Fibroblast of villous mesenchyme (primary cell): ENCODE measurements around the gene COX17. TPM values are rescaled to one million over a fixed set of nuclear protein-coding genes. Genes with fewer than 3 reads are reported as not detected.

Experiments used
- DNase-seq: peaks from one replicate; pipeline ENCODE4 v3.0.0-alpha.2; 2010; ENCODE audit warnings: low read depth
- H3K4me3 ChIP-seq: 2 replicates; pipeline ENCODE4 v1.5.1; 2011; ENCODE audit warnings: low read depth, mild to moderate bottlenecking, low read length
- CTCF ChIP-seq: IDR thresholded peaks from 2 replicates; pipeline ENCODE4 v1.5.1; 2012; ENCODE audit warnings: low read depth, mild to moderate bottlenecking, low read length; ENCODE audit not compliant: insufficient read depth
- total RNA-seq: library from RNA; depleted of rRNA; stranded (reverse); fragments of >200 nt; gene quantifications from 2 replicates; pipeline ENCODE4 v1.2.3, GENCODE V29; 2012

Gene COX17
- total RNA-seq, 1 donor: 10.8 TPM

- no peak for TF ChIP-seq CTCF
- no peak overlapping the region for H3K4me3 ChIP-seq
- no peak for DNase-seq
Observed at GRCh38 chr3:119647171-119647570, 30.0 kb downstream of the COX17 start.

DNA sequence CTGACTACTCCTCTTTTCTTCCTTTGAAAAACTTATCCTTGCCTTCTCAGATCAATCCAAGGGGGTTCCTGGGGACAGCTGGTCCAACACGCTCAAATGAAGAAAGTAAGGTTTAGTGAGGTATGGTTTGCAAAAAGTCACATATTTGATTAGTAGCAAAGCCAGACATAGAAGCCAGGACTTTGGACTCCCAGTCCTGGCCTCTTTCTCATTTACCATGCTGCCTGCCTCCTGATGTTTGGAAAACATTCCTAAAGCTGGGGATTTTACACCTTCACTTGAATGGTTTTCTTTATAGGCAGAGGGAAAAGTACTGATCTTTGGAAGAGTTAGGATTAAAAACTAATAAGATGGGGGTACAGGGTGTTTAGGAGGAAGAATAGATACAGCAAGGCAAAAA lies 31.4 kb downstream of the COX17 start:
- TF ChIP-seq CTCF: no peak

GRCh38 chr3:119644481-119644880 lies 32.7 kb downstream of the COX17 start:
- no peak for DNase-seq
- no peak for TF ChIP-seq CTCF
- H3K4me3 ChIP-seq: no peak overlapping the region

More for the DNA sequence above, 31.4 kb downstream of the COX17 start:
- no peak overlapping the region for H3K4me3 ChIP-seq
- DNase-seq: no peak

DNA sequence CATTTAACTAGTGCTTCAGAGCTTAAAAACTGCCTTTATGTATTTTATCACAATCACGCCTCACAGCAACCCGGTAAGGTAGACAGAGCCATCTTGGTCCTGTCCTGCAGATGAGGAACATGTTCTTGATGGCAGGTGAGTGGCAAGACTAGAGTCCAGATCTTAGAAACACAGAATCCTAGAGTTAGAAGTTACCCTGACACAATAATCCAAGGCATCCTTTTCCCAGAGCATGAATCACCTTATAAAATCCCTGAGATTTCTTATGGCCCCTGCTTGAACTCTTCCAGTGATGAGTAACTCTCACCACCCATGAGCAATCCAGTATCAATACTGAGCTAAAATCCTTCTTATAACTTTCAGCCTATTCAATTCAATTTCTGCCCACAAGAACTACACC lies 33.7 kb downstream of the COX17 start:
- no peak overlapping the region for H3K4me3 ChIP-seq
- TF ChIP-seq CTCF: no peak
- peak; percentile 71 for DNase-seq

GRCh38 chr3:119642746-119643473 lies 34.3 kb downstream of the COX17 start:
- H3K4me3 ChIP-seq: no peak overlapping the region
- no peak for TF ChIP-seq CTCF
- peak; percentile 45 for DNase-seq

- H3K4me3 ChIP-seq: no peak overlapping the region
- DNase-seq: no peak
- TF ChIP-seq CTCF: no peak
Observed at GRCh38 chr3:119641416-119641815, 35.8 kb downstream of the COX17 start.
